SK-N-SH (cell line): ENCODE data around the gene CLDN9. TPM values are rescaled to one million over a fixed set of nuclear protein-coding genes. Genes with fewer than 3 reads are reported as not detected.
A peak's percentile ranks its signal among the peaks of the same experiment; 100 is the strongest.

Experiments
- CTCF ChIA-PET: fragments of 300-600, 350-600 bp; formaldehyde crosslinking; extraction: SDS; loops from one replicate; lab custom pipeline; 2021; lab: Yijun Ruan, JAX
- POLR2A ChIA-PET: fragments of 350-600 bp; sonication (Branson Sonifier 250); formaldehyde crosslinking; extraction: SDS; loops from one replicate; lab custom pipeline; 2020; ENCODE audit warnings: antibody characterized with exemption, inconsistent platforms; lab: Yijun Ruan, JAX
- DNase-seq: peaks from one replicate; pipeline ENCODE4 v3.0.0; 2012
- H2AFZ ChIP-seq: fragments of 200-600 bp; sonication (generic); 2 replicates; pipeline ENCODE4 v1.8.1; 2016; ENCODE audit warnings: antibody characterized with exemption, mild to moderate bottlenecking, low read depth
- H3F3A ChIP-seq: fragments of 200-600 bp; sonication (generic); replicated peaks from 2 replicates; pipeline ENCODE3; 2016; ENCODE audit warnings: antibody characterized with exemption, mild to moderate bottlenecking; ENCODE audit not compliant: insufficient read depth
- H3K27ac ChIP-seq, 2 experiments: fragments of 200-500 bp in 1 of 2; fragments of 200-600 bp in 1 of 2; sonication (Bioruptor generic) in 1 of 2; sonication (generic), shearing (Covaris generic) in 1 of 2; 2 replicates each; pipeline versions ENCODE4 v1.5.1 to v1.6.1; 2014 to 2016; ENCODE audit warnings: low read depth in 2 of 2, inconsistent platforms in 1 of 2, low read length in 1 of 2, mild to moderate bottlenecking in 1 of 2, mixed read lengths in 1 of 2
- H3K27me3 ChIP-seq: fragments of 200-600 bp; sonication (generic), shearing (Covaris generic); 2 replicates; pipeline ENCODE4 v1.6.1; 2016; ENCODE audit warnings: mixed run types; ENCODE audit not compliant: insufficient read depth
- H3K36me3 ChIP-seq, 2 experiments: fragments of 200-500 bp in 1 of 2; fragments of 200-600 bp in 1 of 2; sonication (Bioruptor generic) in 1 of 2; sonication (generic) in 1 of 2; replicated peaks in 1 of 2; 2 replicates each; pipeline versions ENCODE3 to v1.5.1; 2014 to 2016; ENCODE audit warnings: low read length in 1 of 2, mild to moderate bottlenecking in 1 of 2; ENCODE audit not compliant: insufficient read depth in 2 of 2, control insufficient read depth in 1 of 2
- H3K4me1 ChIP-seq, 2 experiments: fragments of 200-500 bp in 1 of 2; fragments of 200-600 bp in 1 of 2; sonication (Bioruptor generic) in 1 of 2; sonication (generic), shearing (Covaris generic) in 1 of 2; 2 replicates each; pipeline versions ENCODE4 v1.5.1 to v1.6.1; 2014 to 2016; ENCODE audit warnings: low read depth in 1 of 2, low read length in 1 of 2, mixed run types in 1 of 2; ENCODE audit not compliant: insufficient read depth in 2 of 2, control insufficient read depth in 1 of 2
- H3K4me2 ChIP-seq: fragments of 200-600 bp; sonication (generic), shearing (Covaris generic); 2 replicates; pipeline ENCODE4 v1.6.1; 2017; ENCODE audit warnings: mixed run types
- H3K4me3 ChIP-seq, 2 experiments: fragments of 200-500 bp in 1 of 2; fragments of 200-600 bp in 1 of 2; sonication (Bioruptor generic) in 1 of 2; sonication (generic), shearing (Covaris generic) in 1 of 2; 2 replicates each; pipeline versions ENCODE4 v1.5.1 to v1.8.1; 2014 to 2016; ENCODE audit warnings: low read depth in 2 of 2, inconsistent platforms in 1 of 2, low read length in 1 of 2, mild to moderate bottlenecking in 1 of 2, mixed read lengths in 1 of 2, moderate library complexity in 1 of 2
- H3K79me2 ChIP-seq: fragments of 200-600 bp; sonication (generic); 2 replicates; pipeline ENCODE4 v1.8.1; 2017; ENCODE audit warnings: mild to moderate bottlenecking; ENCODE audit not compliant: insufficient read depth
- H3K9ac ChIP-seq: fragments of 200-600 bp; sonication (generic); 2 replicates; pipeline ENCODE4 v1.6.1; 2017; ENCODE audit warnings: mixed run types
- H3K9me2 ChIP-seq: fragments of 200-600 bp; sonication (generic); 2 replicates; pipeline ENCODE4 v1.6.1; 2017; ENCODE audit warnings: mixed run types
- H3K9me3 ChIP-seq: fragments of 200-600 bp; sonication (generic); 2 replicates; pipeline ENCODE4 v1.6.1; 2017; ENCODE audit warnings: mixed run types, mild to moderate bottlenecking, moderate library complexity
- H4K20me1 ChIP-seq: fragments of 200-600 bp; sonication (generic); 2 replicates; pipeline ENCODE4 v1.6.1; 2017; ENCODE audit warnings: mild to moderate bottlenecking, mixed run types; ENCODE audit not compliant: insufficient read depth
- CHD2 ChIP-seq: fragments of 150-350 bp; IDR thresholded peaks from 2 replicates; pipeline ENCODE4 v1.6.1; 2018; ENCODE audit warnings: low read length; ENCODE audit not compliant: partially characterized antibody
- CTCF ChIP-seq: fragments of 200-600 bp; sonication (generic); IDR thresholded peaks from 2 replicates; pipeline ENCODE4 v1.6.1; 2017; ENCODE audit warnings: antibody characterized with exemption, mild to moderate bottlenecking, moderate library complexity
- MXI1 ChIP-seq: IDR thresholded peaks from 2 replicates; pipeline ENCODE4 v1.6.1; 2012; ENCODE audit warnings: mild to moderate bottlenecking, low read depth, low read length, improper control_type of control experiment
- NFIC ChIP-seq: IDR thresholded peaks from 2 replicates; pipeline ENCODE4 v1.4.0; 2012; ENCODE audit warnings: borderline replicate concordance
- NRF1 ChIP-seq: IDR thresholded peaks from 2 replicates; pipeline ENCODE4 v1.6.1; 2012; ENCODE audit warnings: low read depth, mild to moderate bottlenecking, low read length
- RAD21 ChIP-seq: IDR thresholded peaks from 2 replicates; pipeline ENCODE4 v1.6.1; 2012; ENCODE audit warnings: mild to moderate bottlenecking, low read length
- RCOR1 ChIP-seq: fragments of 150-350 bp; IDR thresholded peaks from 2 replicates; pipeline ENCODE4 v1.6.1; 2017; ENCODE audit warnings: antibody characterized with exemption, low read length
- RFX5 ChIP-seq: IDR thresholded peaks from 2 replicates; pipeline ENCODE4 v1.6.1; 2012; ENCODE audit warnings: mild to moderate bottlenecking, improper control_type of control experiment, low read length
- TCF12 ChIP-seq: IDR thresholded peaks from 2 replicates; pipeline ENCODE4 v1.4.0; 2012
- TEAD4 ChIP-seq: IDR thresholded peaks from 2 replicates; pipeline ENCODE4 v1.4.0; 2012; ENCODE audit warnings: mild to moderate bottlenecking, borderline replicate concordance; ENCODE audit not compliant: insufficient read depth
- USF1 ChIP-seq: IDR thresholded peaks from 2 replicates; pipeline ENCODE4 v1.4.0; 2012; ENCODE audit warnings: low read depth, borderline replicate concordance
- YY1 ChIP-seq: IDR thresholded peaks from 2 replicates; pipeline ENCODE4 v1.4.0; 2012; ENCODE audit warnings: low read depth, mild to moderate bottlenecking
- WGBS: methylation state at CpG from one replicate; pipeline ENCODE4 v1.1.6; 2017; ENCODE audit warnings: low lambda C conversion rate; 5-methylcytosine and 5-hydroxymethylcytosine counted together
- polyA plus RNA-seq, 3 experiments: library from polyadenylated mRNA; depleted of rRNA; stranded (reverse); fragments of >200 nt; gene quantifications; 2 replicates each; pipeline ENCODE4 v1.2.3, GENCODE V29; 2012

The CLDN9 gene
- polyA plus RNA-seq, 1 of the 3 experiments (the other 2 are of a cell fraction), result 0.08 TPM

- DNase-seq, result no peak
- no peaks in the 10 kb centered on the region for H3K36me3 ChIP-seq
- H3K9ac ChIP-seq, result no peak overlapping the region
- TF ChIP-seq NFIC (no peak), MXI1 (no peak), TCF12 (no peak), CHD2 (no peak), RFX5 (no peak), TEAD4 (no peak)
- H3K79me2 ChIP-seq, result no peaks in the 10 kb centered on the region
- ChIA-PET CTCF (interaction anchor here (0.9 to 3.6 kb wide), 18 partner anchors 9 to 59 kb away, joined by 3 to 25 read pairs (median 4); partner anchors contain the start of gene FLYWCH1), POLR2A (no interaction called here)
- H3K9me3 ChIP-seq, result no peaks in the 10 kb centered on the region
- WGBS, result 23% methylated on average over 21 of the region's 40 CpGs
- H3F3A ChIP-seq, result peaks cover 5% of the 10 kb centered on the region
- H3K4me1 ChIP-seq, result peaks cover 0 to 14% of the 10 kb centered on the region in 2 experiments; a peak in 1 of 4 replicates
- peak overlapping the region; percentile 96 for H3K4me2 ChIP-seq
- no peaks in the 10 kb centered on the region; the same call in 1 of the 2 replicates for H4K20me1 ChIP-seq
- peak overlapping the region; percentile 50 to 61 for H3K4me3 ChIP-seq
- no peak overlapping the region for H3K27ac ChIP-seq
- H2AFZ ChIP-seq, result peak overlapping the region; percentile 68; the same call in 1 of the 2 replicates
- no peaks in the 10 kb centered on the region for H3K9me2 ChIP-seq
- H3K27me3 ChIP-seq, result peaks cover 28% of the 10 kb centered on the region
Measured at GRCh38 chr16:2963074-2963722, 49.5 kb upstream of the CLDN9 start.

DNA sequence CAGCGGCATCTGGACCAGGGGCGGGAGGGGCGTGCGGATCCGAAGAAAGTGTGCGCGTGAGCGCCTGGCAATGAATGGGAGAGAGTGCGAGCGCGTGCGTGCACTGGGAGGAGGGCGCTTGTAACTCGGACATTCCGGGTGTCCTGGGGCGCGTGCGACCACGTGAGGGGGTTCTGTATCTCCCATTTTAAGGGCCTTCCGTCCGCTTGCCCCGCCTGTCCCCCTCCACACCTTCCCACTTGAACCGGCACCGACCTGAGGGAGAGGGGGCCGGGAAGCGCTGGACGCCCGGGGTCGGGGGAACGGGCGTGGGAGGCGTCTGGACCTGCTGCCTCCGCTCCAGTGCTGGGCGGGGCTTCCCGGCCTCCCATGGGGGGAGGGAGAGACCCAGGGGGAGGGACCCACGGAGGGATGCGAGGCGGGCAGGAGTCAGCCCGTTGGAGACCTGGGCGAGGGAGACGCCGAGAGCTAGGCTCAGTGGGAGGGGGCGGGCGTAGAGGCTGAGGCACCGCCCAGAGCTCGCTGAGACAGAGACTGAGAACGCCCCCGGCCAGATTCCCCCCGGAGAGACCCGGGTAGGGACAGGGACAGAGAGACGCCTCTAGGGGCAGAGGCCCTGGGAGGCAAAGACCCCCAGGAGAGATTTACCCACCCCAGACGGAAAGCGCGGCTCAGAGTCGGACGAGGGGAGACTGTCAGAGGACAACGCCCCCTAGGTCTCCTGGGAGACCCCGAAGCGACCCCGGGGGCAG is 48.8 kb upstream of the CLDN9 start, which contains the start of gene KREMEN2:
Gene KREMEN2, plus strand, starts transcription at position 553 of the 752 bp plus-strand sequence. CDS start 246 bp downstream, outside the sequence.
- peak; percentile 90 for DNase-seq
- H3K27me3 ChIP-seq, result peaks cover 25% of the 10 kb centered on the region
- peak within 1 kb of the TSS in 1 of 2 experiments; percentile 34; a peak in 1 of 4 replicates for H3K27ac ChIP-seq
- H4K20me1 ChIP-seq, result no peaks in the 10 kb centered on the region; the same call in 1 of the 2 replicates
- H3K36me3 ChIP-seq, result no peaks in the 10 kb centered on the region
- 3% methylated on average over 36 of the region's 60 CpGs for WGBS
- no peak within 1 kb of the TSS; the same call in 1 of the 2 replicates for H3K9ac ChIP-seq
- H3K4me2 ChIP-seq, result peak within 1 kb of the TSS; percentile 96
- ChIA-PET POLR2A (no interaction called here), CTCF (interaction anchor here (0.9 to 3.6 kb wide), 9 partner anchors 8 to 55 kb away, joined by 3 to 25 read pairs (median 4); partner anchors contain the start of gene FLYWCH1)
- H3K4me3 ChIP-seq, result peak within 1 kb of the TSS; percentile 50 to 61
- H3K9me3 ChIP-seq, result no peaks in the 10 kb centered on the region
- no peaks in the 10 kb centered on the region for H3K9me2 ChIP-seq
- peaks cover 0 to 21% of the 10 kb centered on the region in 2 experiments; a peak in 1 of 4 replicates for H3K4me1 ChIP-seq
- no peaks in the 10 kb centered on the region for H3K79me2 ChIP-seq
- H2AFZ ChIP-seq, result peak within 1 kb of the TSS; percentile 68; the same call in 1 of the 2 replicates
- TF ChIP-seq NRF1 (0 out of 2 replicates have a peak, but pooled peaks have one; percentile 10), RCOR1 (no peak), YY1 (no peak), USF1 (peak; percentile 34; the same call in 1 of the 2 replicates), MXI1 (peak; percentile 86), RAD21 (no peak), CTCF (0 out of 2 replicates have a peak, but pooled peaks have one; percentile 10)
- H3F3A ChIP-seq, result peaks cover 5% of the 10 kb centered on the region
